KOPT-K1 (cell line): Measurements from ENCODE around the gene DUSP8.
"Not testable (repeated sequence)": the region's sequence is repeated elsewhere in the genome, so short reads cannot be mapped to it uniquely, and the experiment has no call there.

Experiments
- H3K27ac ChIP-seq: fragments of 200-600 bp; sonication (generic); 2 replicates; pipeline ENCODE4 v1.5.1; 2016; ENCODE audit warnings: antibody characterized with exemption, mild to moderate bottlenecking, low read depth, low read length; ENCODE audit not compliant: poor library complexity, severe bottlenecking
- H3K36me3 ChIP-seq: fragments of 200-600 bp; sonication (generic); 2 replicates; pipeline ENCODE4 v1.5.1; 2017; ENCODE audit warnings: antibody characterized with exemption, mild to moderate bottlenecking, low read length, moderate library complexity; ENCODE audit not compliant: insufficient read depth
- H3K9me3 ChIP-seq: fragments of 200-600 bp; sonication (generic); 2 replicates; pipeline ENCODE4 v1.5.1; 2017; ENCODE audit warnings: antibody characterized with exemption, low read length, mild to moderate bottlenecking; ENCODE audit not compliant: insufficient read depth, poor library complexity, severe bottlenecking

The DUSP8 gene

DNA sequence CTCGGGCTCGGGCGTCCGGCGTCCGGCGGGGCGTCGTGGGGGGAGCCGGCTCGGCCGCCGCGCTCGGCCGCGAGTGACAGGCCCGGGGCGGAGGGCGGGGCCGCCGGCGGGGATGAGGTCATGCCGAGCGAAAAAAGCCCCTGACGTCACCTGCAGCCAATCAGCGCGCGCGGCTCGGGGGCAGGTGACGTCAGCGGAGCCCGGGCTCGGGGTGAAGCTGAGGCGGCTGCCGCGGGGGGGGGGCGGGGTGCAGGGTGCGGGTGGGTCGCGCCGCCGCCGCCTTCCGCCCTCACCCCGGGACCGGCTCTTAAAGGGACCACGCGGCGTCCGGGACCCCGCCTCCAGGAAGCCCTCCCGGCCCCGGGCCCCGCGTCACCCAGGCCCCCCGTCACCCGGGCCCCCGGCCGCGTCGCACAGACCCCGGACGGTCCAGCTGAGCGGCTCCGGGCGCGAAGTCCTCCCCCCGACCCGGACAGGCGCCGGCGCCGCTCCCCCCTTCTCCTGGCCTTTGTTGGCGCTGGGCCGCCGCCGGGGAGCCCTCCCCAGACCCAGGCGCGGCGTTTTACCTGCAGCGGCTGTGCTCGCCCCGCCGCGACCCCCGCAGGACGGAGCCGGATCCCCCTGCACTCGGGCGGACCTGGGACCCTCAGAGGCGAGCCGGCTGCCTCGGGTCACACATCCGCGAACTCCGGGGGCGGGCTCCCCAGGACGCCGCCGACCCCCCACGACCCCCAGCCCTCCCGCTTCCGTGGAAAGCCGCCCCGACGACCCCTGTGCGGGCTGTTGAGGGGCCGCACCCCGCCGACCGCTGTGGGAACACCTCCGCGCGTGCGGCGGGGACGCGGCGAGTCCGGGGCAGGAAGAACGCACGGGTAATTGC is at the start of gene DUSP8:
TSS of gene DUSP8 (minus strand) at position 75 of the 880 bp plus-strand sequence. CDS start 6,445 bp downstream, outside the sequence.
- no peaks in the 10 kb centered on the region for H3K9me3 ChIP-seq
- no peak within 1 kb of the TSS for H3K27ac ChIP-seq
- no peaks in the 10 kb centered on the region for H3K36me3 ChIP-seq

DNA sequence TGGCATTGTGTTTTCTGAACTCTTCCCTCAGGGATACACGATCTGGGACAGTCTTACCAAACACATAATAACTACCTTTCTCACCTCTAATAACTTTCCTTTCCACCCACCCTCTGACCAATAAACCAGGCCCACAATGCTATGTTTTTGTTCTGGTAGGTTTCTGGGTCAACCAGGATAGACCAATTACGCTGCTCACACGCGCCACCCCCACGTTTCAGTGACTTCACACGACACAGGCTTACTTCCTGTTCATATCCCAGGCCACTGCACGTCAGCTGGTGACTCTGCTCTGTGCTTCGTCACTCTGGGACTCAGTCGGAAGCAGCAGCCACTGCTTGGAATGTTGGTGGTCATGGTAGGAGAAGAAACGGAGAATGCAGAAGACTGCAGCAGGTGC is 47.4 kb upstream of the DUSP8 start:
- Histone ChIP-seq H3K36me3 (no peaks in the 10 kb centered on the region), H3K9me3 (no peaks in the 10 kb centered on the region), H3K27ac (no peak overlapping the region)

DNA sequence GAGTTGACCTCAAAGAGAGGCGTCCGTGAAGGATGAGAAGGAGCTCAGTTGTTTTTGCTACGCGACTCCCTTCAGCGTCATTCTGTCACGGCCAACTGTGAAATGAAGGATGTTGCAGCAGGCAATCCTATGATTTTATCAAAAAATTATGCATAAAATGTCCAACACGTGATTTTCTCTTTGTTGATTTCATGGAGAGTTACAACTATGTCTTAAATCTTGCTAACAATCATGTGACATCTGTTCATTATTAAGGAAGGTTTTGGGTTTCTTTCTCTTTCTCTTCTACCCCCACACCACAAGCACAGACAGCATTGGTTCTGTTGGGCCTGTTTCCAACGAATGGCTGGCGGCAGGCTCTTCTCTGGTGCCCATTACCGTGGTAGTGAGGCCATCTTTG is 46.2 kb upstream of the DUSP8 start:
- Histone ChIP-seq H3K27ac (no peak overlapping the region), H3K36me3 (no peaks in the 10 kb centered on the region), H3K9me3 (no peaks in the 10 kb centered on the region)

GRCh38 chr11:1608363-1608762 is 36.3 kb upstream of the DUSP8 start, which contains the start of gene KRTAP5-3:
Gene KRTAP5-3, minus strand, starts transcription at chr11:1608463. Its CDS starts 78 bp downstream, at chr11:1608385.
- Histone ChIP-seq H3K27ac (no peak within 1 kb of the TSS), H3K9me3 (no peaks in the 10 kb centered on the region), H3K36me3 (no peaks in the 10 kb centered on the region)

DNA sequence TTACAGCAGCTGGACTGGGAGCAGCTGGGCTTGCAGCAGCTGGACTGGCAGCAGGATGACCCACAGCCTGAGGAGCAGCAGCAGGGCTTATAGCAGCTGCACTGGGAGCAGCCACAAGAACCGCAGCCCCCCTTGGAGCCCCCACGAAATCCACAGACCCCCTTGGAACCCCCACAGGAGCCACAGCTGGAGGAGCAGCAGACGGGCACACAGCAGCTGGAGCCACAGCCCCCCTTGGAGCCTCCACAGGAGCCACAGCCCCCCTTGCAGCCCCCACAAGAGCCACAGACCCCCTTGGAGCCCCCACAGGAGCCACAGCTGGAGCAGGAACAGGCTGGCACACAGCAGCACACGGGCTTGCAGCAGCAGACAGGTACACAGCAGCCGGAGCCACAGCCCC is 35.8 kb upstream of the DUSP8 start:
- not testable (repeated sequence) for H3K9me3 ChIP-seq, H3K36me3 ChIP-seq

GRCh38 chr11:1607156-1607845 is 35.2 kb upstream of the DUSP8 start:
- not testable (repeated sequence) for H3K9me3 ChIP-seq, H3K36me3 ChIP-seq, H3K27ac ChIP-seq

More for the DNA sequence above, 35.8 kb upstream of the DUSP8 start:
- H3K27ac ChIP-seq: not testable (repeated sequence)

GRCh38 chr11:1605923-1606322 is 33.9 kb upstream of the DUSP8 start:
- not testable (repeated sequence) for H3K27ac ChIP-seq, H3K9me3 ChIP-seq, H3K36me3 ChIP-seq

- Histone ChIP-seq H3K27ac (no peak overlapping the region), H3K36me3 (no peaks in the 10 kb centered on the region), H3K9me3 (no peaks in the 10 kb centered on the region)
These were observed 32.6 kb upstream of the DUSP8 start for GRCh38 chr11:1604711-1605110.

- H3K36me3 ChIP-seq: no peaks in the 10 kb centered on the region
- no peaks in the 10 kb centered on the region for H3K9me3 ChIP-seq
- no peak overlapping the region for H3K27ac ChIP-seq
These were observed 32.1 kb upstream of the DUSP8 start for GRCh38 chr11:1604181-1604580.

DNA sequence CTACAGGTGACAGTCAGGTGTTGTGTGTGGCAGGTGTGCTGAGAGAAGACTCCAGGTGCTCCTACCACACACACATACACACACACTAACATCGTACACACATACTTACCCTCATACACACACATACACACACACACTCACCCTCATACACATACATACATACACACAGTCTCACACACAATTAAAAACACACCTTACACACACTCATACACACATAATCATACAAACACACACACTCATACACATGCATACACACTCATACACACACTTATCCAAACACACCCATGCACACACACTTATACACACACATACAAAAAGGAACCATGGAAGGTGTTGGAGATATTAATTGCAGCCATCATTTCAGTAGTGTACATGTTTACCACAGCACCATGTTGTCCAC is 31.6 kb upstream of the DUSP8 start:
- no peaks in the 10 kb centered on the region for H3K9me3 ChIP-seq
- H3K27ac ChIP-seq: no peak overlapping the region
- no peaks in the 10 kb centered on the region for H3K36me3 ChIP-seq

DNA sequence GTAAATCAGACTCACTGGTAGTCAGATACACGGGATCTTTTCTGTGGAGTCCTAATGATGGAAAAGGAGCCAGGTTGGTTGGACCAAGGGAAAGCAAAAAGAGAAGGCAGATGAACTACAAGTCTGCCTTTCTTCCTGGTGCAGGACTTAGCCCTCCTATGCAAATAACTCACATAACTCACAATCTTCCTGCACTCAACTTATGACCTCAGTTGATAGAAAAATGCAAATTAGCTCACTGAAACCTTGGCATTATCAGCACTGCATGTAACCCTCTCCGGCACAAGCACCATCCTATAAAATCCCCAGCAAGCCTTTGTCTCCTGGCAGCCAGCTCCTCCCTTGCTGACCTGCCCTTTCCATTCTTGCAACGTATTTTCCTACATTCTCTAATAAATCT is 29.6 kb upstream of the DUSP8 start:
- H3K36me3 ChIP-seq, H3K9me3 ChIP-seq, H3K27ac ChIP-seq: not testable (repeated sequence)

DNA sequence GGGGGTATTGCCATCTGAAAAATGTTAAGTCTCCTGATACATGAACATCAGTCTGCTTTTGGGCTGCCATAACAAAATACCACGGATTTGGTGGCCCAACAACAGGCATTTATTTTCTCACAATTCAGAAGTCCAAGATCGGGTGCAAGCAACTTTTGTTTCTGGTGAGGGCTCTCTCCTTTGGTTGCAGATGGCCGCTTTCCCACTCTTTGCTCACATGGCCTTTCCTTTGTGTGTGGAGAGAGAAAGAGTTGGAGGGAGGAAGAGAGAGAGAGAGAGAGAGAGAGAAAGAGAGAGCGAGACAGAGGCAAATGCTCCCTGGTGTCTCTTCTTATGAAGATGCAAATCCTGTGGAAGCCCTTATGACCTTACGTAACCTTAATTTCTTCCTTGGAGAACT is 28.6 kb upstream of the DUSP8 start:
- Histone ChIP-seq H3K36me3 (no peaks in the 10 kb centered on the region), H3K27ac (no peak overlapping the region), H3K9me3 (no peaks in the 10 kb centered on the region)

DNA sequence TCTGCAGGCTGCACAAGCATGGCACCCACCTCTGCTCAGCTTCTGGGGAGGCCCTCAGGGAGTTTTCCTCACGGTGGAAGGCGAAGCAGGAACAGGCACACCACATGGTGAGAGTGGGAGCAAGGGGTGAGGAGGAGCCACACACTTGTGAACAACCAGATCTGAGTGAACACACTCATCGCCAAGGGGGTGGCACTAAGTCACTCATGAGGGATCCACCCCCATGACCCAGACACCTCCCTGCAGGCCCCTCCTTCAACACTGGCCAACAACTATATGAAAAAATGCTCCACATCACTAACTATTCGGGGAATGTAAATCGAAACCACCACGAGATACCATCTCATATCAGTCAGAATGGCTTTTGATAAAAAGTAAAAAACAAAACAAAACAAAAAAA is 26.7 kb upstream of the DUSP8 start:
- no peak overlapping the region for H3K27ac ChIP-seq
- no peaks in the 10 kb centered on the region for H3K9me3 ChIP-seq
- H3K36me3 ChIP-seq: no peaks in the 10 kb centered on the region

GRCh38 chr11:1598406-1598805 is 26.3 kb upstream of the DUSP8 start:
- not testable (repeated sequence) for H3K36me3 ChIP-seq, H3K9me3 ChIP-seq, H3K27ac ChIP-seq

- Histone ChIP-seq H3K9me3 (no peaks in the 10 kb centered on the region), H3K36me3 (no peaks in the 10 kb centered on the region), H3K27ac (no peak within 1 kb of the TSS)
These were observed 25.9 kb upstream of the DUSP8 start, which contains the start of gene KRTAP5-2 for GRCh38 chr11:1597994-1598380. Gene KRTAP5-2, minus strand, starts transcription at chr11:1598294. Its CDS starts 44 bp downstream, at chr11:1598250.
